Glutamatergic neuron (in vitro differentiated cells): ENCODE results near the gene KCNH3. TPM values are rescaled to one million over a fixed set of nuclear protein-coding genes. Genes with fewer than 3 reads are reported as not detected.

Experiments used
- DNase-seq: peaks from one replicate; pipeline ENCODE4 v3.0.0; 2022
- H3K27ac Mint-ChIP-seq: one replicate; pipeline ENCODE4 v1.8.0; 2020; ENCODE audit warnings: mild to moderate bottlenecking, mixed read lengths, inconsistent platforms; ENCODE audit not compliant: unreplicated experiment
- H3K27me3 Mint-ChIP-seq: one replicate; pipeline ENCODE4 v1.8.0; 2020; ENCODE audit warnings: mild to moderate bottlenecking, moderate library complexity, mixed read lengths, inconsistent platforms; ENCODE audit not compliant: unreplicated experiment
- H3K36me3 Mint-ChIP-seq: one replicate; pipeline ENCODE4 v1.8.0; 2020; ENCODE audit warnings: mild to moderate bottlenecking, mixed read lengths, inconsistent platforms; ENCODE audit not compliant: unreplicated experiment
- H3K4me1 Mint-ChIP-seq: one replicate; pipeline ENCODE4 v1.8.0; 2020; ENCODE audit warnings: mild to moderate bottlenecking, low read depth, mixed read lengths, inconsistent platforms; ENCODE audit not compliant: unreplicated experiment
- H3K4me3 Mint-ChIP-seq: one replicate; pipeline ENCODE4 v1.8.0; 2020; ENCODE audit warnings: mild to moderate bottlenecking, mixed read lengths, inconsistent platforms; ENCODE audit not compliant: unreplicated experiment
- H3K9me3 Mint-ChIP-seq: one replicate; pipeline ENCODE4 v1.8.0; 2020; ENCODE audit warnings: mild to moderate bottlenecking, moderate library complexity, mixed read lengths, inconsistent platforms; ENCODE audit not compliant: unreplicated experiment
- CTCF ChIP-seq: fragments of 200-600 bp; sonication (generic); IDR thresholded peaks from one replicate; pipeline ENCODE4 v1.5.0; 2021; ENCODE audit not compliant: partially characterized antibody, unreplicated experiment
- total RNA-seq: library from RNA; stranded (reverse); fragmentation: NEBNext Ultra II Directional; extraction: Animal tissue kit (Norgen Biotek cat#: 25700); gene quantifications from one replicate; pipeline ENCODE4 v1.2.1, GENCODE V29; 2021; ENCODE audit not compliant: unreplicated experiment

Gene KCNH3
- total RNA-seq, 1 donor from 2014 or later = 5.9 TPM

- no peak for DNase-seq
- no peaks in the 10 kb centered on the region for H3K4me1 Mint-ChIP-seq
- no peak for TF ChIP-seq CTCF
- no peak overlapping the region for H3K4me3 Mint-ChIP-seq
- peaks cover 3% of the 10 kb centered on the region for H3K27me3 Mint-ChIP-seq
- H3K27ac Mint-ChIP-seq = no peak overlapping the region
- no peaks in the 10 kb centered on the region for H3K9me3 Mint-ChIP-seq
- no peaks in the 10 kb centered on the region for H3K36me3 Mint-ChIP-seq
Observed at GRCh38 chr12:49534731-49535278, 4.0 kb upstream of the KCNH3 start.

- no peak for DNase-seq
- Mint-ChIP-seq H3K27ac (no peak overlapping the region), H3K27me3 (peaks cover 6% of the 10 kb centered on the region), H3K9me3 (no peaks in the 10 kb centered on the region), H3K36me3 (no peaks in the 10 kb centered on the region), H3K4me1 (peaks cover 4% of the 10 kb centered on the region), H3K4me3 (no peak overlapping the region)
- TF ChIP-seq CTCF = no peak
Observed at GRCh38 chr12:49535921-49536525, 2.8 kb upstream of the KCNH3 start.

GRCh38 chr12:49536526-49537071, 2.2 kb upstream of the KCNH3 start:
- Mint-ChIP-seq H3K27me3 (peaks cover 12% of the 10 kb centered on the region), H3K9me3 (no peaks in the 10 kb centered on the region), H3K4me3 (peak overlapping the region; percentile 82), H3K36me3 (no peaks in the 10 kb centered on the region), H3K27ac (no peak overlapping the region), H3K4me1 (peaks cover 6% of the 10 kb centered on the region)
- DNase-seq = no peak
- TF ChIP-seq CTCF = no peak

GRCh38 chr12:49537231-49537751, 1.5 kb upstream of the KCNH3 start:
- Mint-ChIP-seq H3K27ac (no peak overlapping the region), H3K4me3 (peak overlapping the region; percentile 82), H3K36me3 (no peaks in the 10 kb centered on the region), H3K27me3 (peaks cover 12% of the 10 kb centered on the region), H3K9me3 (no peaks in the 10 kb centered on the region), H3K4me1 (peaks cover 6% of the 10 kb centered on the region)
- TF ChIP-seq CTCF = no peak
- peak; percentile 45 for DNase-seq
